GM19452 (cell line): Measurements from ENCODE around the gene MFSD6.

Source experiments
- ATAC-seq: cut with Tn5 transposase; IDR thresholded peaks from one replicate; pipeline ENCODE4 v1.9.1; 2021; ENCODE audit not compliant: unreplicated experiment

The MFSD6 gene

DNA sequence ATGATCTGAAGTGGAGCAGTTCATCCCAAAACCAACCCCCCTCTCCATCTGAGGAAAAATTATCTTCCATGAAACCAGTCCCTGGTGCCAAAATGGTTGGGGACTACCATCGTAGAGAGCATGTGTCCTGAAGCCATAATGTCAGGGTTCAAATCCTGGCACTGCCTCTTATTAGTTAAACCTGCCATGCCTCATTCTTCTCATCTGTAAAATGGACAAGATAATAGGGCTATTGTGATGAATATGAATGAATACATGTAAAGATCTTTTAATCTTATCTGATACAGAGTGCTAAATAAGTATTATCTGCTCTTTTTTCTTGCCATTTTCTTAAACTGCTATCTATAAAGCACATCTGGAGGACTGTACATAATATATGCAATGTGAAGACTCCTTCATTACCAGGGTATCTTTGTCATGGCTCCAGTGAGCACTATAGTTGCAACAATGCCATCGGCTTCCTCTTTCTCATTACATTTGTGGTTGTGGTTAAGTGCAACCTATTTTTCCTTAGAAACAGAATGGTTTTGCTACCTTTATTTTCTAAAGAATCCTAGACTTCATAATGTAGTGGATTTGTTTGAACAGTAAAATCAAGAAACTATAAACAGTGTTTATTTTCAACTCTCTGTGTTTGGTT lies 27.0 kb downstream of the MFSD6 start:
- no peak for ATAC-seq

GRCh38 chr2:190436557-190436956 lies 28.4 kb downstream of the MFSD6 start:
- ATAC-seq = no peak

- no peak for ATAC-seq
Measured at GRCh38 chr2:190440113-190440512, 32.0 kb downstream of the MFSD6 start.

DNA sequence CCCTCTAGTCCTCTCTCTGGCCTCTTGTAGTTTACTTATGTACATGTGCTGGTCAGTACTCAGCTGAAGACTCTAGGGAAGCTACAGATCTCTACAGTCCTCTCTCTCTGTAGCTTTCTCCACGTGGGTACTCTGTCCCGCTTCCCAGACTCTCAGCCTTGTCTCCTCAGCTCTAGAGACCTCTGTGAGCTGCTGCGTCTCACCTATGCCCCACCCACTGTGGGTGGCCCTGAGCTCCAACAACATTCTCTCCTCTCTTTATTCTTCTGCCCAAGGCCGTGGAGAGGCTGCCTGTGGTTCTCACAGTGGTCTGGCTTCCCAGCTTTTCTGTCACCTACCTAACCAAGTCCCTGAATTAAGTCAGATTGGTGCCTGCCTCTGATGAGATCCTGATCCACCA lies 33.4 kb downstream of the MFSD6 start:
- ATAC-seq = no peak

GRCh38 chr2:190443055-190443454 lies 34.9 kb downstream of the MFSD6 start:
- ATAC-seq = no peak

DNA sequence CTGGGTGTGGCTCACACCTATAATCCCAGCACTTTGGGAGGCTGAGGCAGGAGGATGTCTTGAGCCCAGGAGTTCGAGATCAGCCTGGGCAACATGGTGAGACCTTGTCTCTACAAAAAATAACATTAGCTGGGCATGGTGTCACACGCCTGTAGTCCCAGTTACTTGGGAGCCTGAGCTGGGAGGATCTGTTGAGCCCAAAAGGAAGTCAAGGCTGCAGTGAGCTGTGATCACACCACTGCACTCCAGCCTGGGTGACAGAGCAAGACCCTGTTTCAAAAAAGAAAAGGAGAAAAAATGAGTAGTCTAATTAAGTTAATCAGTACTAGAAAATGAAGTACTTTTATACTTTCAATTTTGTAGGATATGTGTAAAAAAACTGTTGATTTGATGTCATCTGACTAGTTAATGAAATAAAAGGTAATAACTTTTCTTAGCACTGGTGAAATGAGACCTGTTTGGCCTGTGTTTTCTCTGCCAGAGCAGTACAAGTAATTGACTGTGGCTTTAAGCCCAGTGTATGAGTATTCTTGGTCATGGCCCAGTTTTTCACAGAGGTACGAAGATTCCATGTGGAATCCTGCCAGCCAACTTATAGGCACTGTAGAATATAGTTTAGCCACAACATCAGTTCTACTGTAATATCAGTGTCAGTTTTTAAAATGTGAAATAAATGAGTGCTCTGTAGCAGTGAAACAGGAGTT lies 35.8 kb downstream of the MFSD6 start:
- no peak for ATAC-seq

DNA sequence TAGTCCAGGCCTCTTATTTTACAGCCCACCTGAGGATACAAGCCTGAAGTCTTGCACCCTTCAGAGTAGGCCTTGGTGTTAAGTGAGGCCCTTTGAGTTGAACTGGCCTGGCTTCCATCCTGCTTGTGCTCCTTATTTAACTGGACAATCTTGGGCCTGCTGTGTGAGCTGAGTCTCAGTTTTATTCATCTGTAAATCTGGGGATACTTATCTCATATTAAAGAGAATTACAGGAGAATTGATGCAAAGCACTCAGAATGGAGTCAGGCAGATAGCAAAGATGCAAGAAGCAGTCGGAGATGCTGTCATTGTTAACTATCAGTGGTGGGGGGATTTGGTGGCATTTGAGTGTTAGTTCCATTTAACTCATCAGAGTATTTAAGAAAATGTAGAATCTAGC lies 36.8 kb downstream of the MFSD6 start:
- ATAC-seq = no peak

DNA sequence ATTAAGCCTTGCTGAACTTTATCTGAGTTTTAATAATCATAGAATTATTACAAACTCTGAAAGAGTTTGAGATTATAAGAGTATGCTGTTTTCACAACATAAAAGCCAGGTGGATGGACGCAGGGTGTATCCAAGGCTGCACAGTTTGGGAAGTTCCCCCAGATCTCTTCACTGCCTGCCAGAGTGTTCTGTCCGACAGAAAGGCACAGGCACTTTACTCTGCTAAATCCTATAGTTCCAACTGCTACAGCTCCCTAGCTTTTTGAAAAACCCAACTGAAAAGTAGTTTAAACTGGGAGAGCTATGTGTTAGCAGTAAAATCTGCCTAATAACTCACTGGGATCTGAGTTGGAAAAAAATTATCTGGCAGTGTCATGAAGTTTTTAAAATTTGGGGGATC lies 38.0 kb downstream of the MFSD6 start:
- ATAC-seq = no peak

DNA sequence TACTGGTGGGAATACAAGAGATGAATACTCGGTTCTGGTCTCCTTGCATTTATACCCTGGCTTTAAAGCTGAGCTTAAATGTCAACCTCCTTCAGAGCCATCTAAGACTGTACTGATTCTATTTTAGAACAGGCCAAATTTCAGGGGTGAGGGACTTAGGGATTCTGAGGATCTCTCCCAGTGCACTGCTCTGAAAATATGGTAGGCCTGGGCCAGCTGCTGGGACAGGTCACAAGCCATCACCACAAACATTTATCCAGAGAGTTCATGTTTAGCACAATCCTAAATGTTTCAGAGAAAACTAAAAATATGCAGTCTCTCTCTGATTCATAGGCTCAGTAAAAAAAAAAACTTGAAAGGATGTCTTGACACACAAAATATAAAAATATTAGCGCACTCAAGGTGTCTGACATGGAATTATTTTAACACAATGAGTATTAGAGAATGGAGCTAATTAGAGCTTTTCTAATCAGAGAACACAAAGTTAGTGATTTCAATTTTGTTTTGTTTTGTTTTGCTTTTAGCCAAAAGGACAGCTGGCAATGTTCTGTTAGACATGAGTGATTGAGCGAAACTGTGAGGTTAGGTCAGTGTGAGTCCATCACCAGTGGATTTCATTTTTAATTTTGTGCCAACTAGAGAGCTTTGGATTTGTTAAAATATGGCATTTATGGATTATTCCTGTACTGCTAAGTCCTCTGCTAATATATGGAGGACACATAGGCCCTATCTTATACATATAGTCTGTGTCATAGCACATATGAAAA lies 38.8 kb downstream of the MFSD6 start:
- ATAC-seq = no peak

DNA sequence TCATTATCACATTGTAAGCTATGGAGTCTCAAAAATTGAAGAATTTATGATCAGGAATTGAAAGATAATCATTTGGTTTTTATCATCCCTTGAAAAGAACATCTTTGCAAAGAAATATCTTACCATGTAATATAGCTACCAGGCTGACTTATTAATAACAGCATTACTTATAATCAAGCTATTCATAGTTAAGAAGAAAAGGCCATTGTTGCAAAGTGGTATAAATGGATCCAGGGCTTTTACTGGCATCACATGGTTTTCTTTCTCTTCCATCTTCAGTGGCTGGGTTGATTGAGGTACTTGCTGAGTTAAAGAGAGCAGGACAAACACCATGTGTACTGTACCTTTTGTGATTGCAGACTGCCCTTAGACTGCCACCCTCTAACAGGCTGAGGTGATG lies 39.6 kb downstream of the MFSD6 start:
- ATAC-seq = no peak

GRCh38 chr2:190449925-190450324 lies 41.8 kb downstream of the MFSD6 start:
- ATAC-seq = no peak

DNA sequence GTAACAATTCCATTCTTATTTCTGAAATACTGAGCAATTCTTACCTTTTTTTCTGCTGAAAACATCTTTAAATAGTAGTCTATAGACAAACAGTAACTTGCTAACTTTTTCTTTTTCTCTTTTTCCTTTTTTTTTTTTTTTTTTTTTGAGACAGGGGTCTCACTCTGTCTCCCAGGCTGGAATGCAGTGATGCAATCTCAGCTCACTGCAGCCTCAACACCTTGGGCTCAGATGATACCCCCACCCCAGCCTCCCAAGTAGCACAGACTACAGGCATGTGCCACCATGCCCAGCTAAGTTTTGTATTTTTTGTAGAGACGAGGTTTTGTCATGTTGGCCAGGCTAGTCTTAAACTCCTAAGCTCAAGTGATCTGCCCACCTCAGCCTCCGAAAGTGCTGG lies 42.2 kb downstream of the MFSD6 start:
- ATAC-seq = no peak

DNA sequence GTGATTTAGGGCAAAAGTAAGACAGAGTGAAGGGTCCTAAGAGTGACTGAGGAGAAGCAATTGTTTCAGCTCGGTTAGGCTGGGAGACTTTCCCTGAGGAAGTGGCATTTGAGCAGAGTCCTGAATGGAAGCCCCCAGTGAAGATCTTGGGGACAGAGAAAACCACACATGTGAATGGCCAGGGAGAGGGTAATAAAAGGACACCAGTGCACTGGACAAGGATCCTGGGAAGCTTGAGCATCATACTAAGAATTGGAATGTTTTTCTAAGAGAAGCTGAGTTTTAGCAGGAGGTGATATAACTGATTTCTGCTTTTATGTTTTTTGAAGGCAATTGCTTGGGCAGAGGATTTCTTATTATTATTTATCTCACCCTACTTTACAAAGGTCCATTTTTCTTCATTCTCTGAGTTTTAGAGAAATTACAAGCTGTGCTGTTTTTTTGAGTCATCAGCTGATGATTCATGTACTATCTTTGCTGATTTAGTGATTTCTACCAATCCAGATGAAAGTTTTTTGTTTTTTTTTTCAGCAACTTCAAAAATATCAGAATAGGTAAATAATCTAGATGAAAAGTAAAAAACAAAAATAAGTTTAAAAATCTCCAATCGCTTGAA lies 43.5 kb downstream of the MFSD6 start:
- no peak for ATAC-seq

GRCh38 chr2:190452433-190452832 lies 44.3 kb downstream of the MFSD6 start:
- ATAC-seq = no peak

GRCh38 chr2:190454795-190455194 lies 46.6 kb downstream of the MFSD6 start:
- no peak for ATAC-seq

GRCh38 chr2:190455358-190456095 lies 47.4 kb downstream of the MFSD6 start:
- ATAC-seq = no peak

GRCh38 chr2:190456833-190457232 lies 48.7 kb downstream of the MFSD6 start:
- ATAC-seq = no peak

GRCh38 chr2:190457256-190457655 lies 49.1 kb downstream of the MFSD6 start:
- ATAC-seq = no peak

DNA sequence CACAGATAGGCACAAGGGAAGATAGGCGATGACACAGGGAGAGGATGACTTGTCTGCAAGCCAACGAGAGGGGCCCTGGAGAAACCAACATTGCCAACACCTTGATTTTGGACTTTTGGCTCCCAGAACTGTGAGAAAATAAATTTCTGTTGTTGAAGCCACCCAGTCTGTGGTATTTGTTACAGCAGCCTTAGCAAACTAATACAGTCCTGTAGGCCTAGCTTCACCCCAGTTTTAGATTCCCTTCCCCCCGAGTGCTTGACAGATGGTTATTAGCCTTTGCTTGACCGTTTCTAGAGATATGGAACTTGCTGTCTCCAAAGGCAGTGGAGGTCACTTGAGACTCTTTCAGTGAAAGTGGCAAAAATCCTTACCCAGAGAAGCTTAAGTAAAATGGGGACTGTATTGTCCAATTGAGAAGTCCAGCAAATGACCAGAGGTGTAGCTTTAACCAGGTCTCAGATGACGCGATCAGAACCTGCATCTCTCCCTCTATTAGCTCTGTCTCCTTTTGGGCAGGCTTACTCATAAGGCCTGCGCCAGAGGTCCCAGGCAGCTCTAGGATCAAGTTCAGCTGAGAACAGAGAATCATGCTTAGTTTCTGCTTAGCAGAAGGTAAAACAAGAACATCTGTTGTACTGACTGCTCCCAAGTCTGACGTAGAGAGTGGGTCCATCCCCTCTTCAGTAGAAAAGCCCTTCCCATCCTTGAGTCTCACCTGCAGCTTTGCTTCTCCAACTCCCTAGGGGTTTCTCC lies 50.4 kb downstream of the MFSD6 start:
- ATAC-seq = no peak

DNA sequence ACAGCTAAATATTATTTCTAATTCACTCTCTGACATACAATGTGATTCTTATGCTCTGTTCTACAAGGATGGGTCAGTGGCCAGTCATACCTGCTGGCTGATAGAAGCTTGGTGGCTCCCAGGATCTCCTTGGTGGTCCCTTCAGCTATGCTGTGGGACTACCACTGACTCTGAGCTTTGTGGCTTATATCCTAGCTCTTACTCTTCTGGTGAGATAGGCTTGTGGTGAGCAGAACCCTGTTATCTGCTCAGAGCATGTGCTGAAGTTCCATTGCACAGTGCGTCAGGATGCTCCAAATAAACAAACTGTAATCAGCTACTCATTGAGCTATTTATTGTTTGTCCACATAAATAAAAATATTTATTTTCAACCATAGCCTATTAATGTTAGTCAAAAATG lies 51.7 kb downstream of the MFSD6 start:
- no peak for ATAC-seq
